ENCODE data around the gene OGFOD3. TPM values are rescaled to one million over a fixed set of nuclear protein-coding genes. Genes with fewer than 3 reads are reported as not detected.

Gene OGFOD3
- total and polyA plus RNA-seq, 2 donors (not counting 3 experiments of a cell fraction or from before 2014, with no cell fraction given), result 31.7 to 34.8 TPM

- Histone ChIP-seq H3K4me3 (replicated peaks in 1 of 3; ENCODE audit: insufficient read depth in 1 of 3, low read depth in 1 of 3, low read length in 3 of 3) (peak overlapping the region; percentile 18 to 65 (median 57)), H3K79me2 (ENCODE audit: control insufficient read depth, insufficient read depth, low read length) (no peaks in the 10 kb centered on the region), H2AFZ (ENCODE audit: low read depth, low read length) (peak overlapping the region; percentile 23), H3K9me3 (replicated peaks; ENCODE audit: control insufficient read depth, insufficient read depth, low read length) (no peaks in the 10 kb centered on the region), H3K4me1 (ENCODE audit: control insufficient read depth, extremely low read depth, insufficient read depth, low read length) (peaks cover 11% of the 10 kb centered on the region), H3K9ac (replicated peaks; ENCODE audit: extremely low read depth, insufficient read depth, low read length) (peak overlapping the region; percentile 96), H4K20me1 (replicated peaks; ENCODE audit: control insufficient read depth, extremely low read depth, insufficient read depth, low read length) (no peaks in the 10 kb centered on the region), H3K27me3 (ENCODE audit: control insufficient read depth in 2 of 2, insufficient read depth in 2 of 2, low read length in 2 of 2) (no peaks in the 10 kb centered on the region), H3K4me2 (ENCODE audit: insufficient read depth, low read length) (peak overlapping the region; percentile 34), H3K9me1 (replicated peaks; ENCODE audit: control insufficient read depth, extremely low read depth, insufficient read depth, low read length) (no peaks in the 10 kb centered on the region), H3K27ac (ENCODE audit: insufficient read depth, low read depth, low read length) (peak overlapping the region; percentile 96), H3K36me3 (ENCODE audit: control insufficient read depth in 2 of 2, extremely low read depth in 1 of 2, insufficient read depth in 2 of 2, low read length in 2 of 2) (peaks cover 0 to 18% of the 10 kb centered on the region in 2 experiments)
- ChIA-PET CTCF (no interaction called here), POLR2A (no interaction called here)
- no peak for TF ChIP-seq FOS (IDR thresholded peaks at IDR 0.05; ENCODE audit: borderline replicate concordance, insufficient read depth, low read length)
- TF ChIP-seq JUN (IDR thresholded peaks at IDR 0.05; ENCODE audit: borderline replicate concordance, insufficient read depth, insufficient read length, low read depth), result no peak
- TF ChIP-seq EZH2 (IDR thresholded peaks at IDR 0.05; ENCODE audit: borderline replicate concordance, low read depth, low read length, severe bottlenecking), result no peak
- TF ChIP-seq POLR2AphosphoS5 (IDR thresholded peaks at IDR 0.05; ENCODE audit: insufficient read depth, low read depth, low read length), result no peak
- no peak for TF ChIP-seq MYC (IDR thresholded peaks at IDR 0.05; ENCODE audit: low read depth, low read length)
- no peak for TF ChIP-seq POLR2A (IDR thresholded peaks at IDR 0.05; ENCODE audit: low read depth, low read length)
- no peak for TF ChIP-seq MAX (IDR thresholded peaks at IDR 0.05; ENCODE audit: insufficient read depth, insufficient read length)
- TF ChIP-seq CTCF (IDR thresholded peaks at IDR 0.05; ENCODE audit: extremely low read depth in 1 of 2, insufficient read depth in 1 of 2, low read depth in 1 of 2, low read length in 2 of 2), result no peak
- no peak for TF ChIP-seq GATA2 (IDR thresholded peaks at IDR 0.05; ENCODE audit: insufficient read depth, insufficient read length, low read depth, low read length)
- dilution Hi-C loops (cut with MboI; ENCODE audit: extremely low pct_ligation_motif_present, low sequenced_read_pairs) (no loop called here), intact Hi-C loops (cut with micrococcal nuclease) (loop anchor here (1.0 to 10.0 kb wide), 5 partner anchors 9 to 386 kb away; partner anchors contain the start of genes CYBC1, FOXK2 and ZNF750)
- DNase-seq (ENCODE audit: low read depth, low spot score) (peak; percentile 78), FAIRE-seq (peak; percentile 85)
- BruUV-seq (replicated peaks), result TSS peak; percentile 52
Observed at GRCh38 chr17:82458885-82459424, 40.6 kb upstream of the OGFOD3 start.

Data from endothelial cell of umbilical vein (primary cell).